H1 (cell line): ENCODE results near the gene SBF2. TPM values are rescaled to one million over a fixed set of nuclear protein-coding genes. Genes with fewer than 3 reads are reported as not detected.

Source experiments
- CHD2 ChIP-seq: IDR thresholded peaks from 2 replicates; pipeline ENCODE4 v1.6.1; 2012; ENCODE audit warnings: low read length, improper control_type of control experiment
- NANOG ChIP-seq: IDR thresholded peaks from 2 replicates; pipeline ENCODE4 v1.6.1; 2011; ENCODE audit warnings: low read length, low read depth, mild to moderate bottlenecking, inconsistent platforms; ENCODE audit not compliant: insufficient read depth, poor library complexity, severe bottlenecking
- RBBP5 ChIP-seq: IDR thresholded peaks from 2 replicates; pipeline ENCODE4 v1.7.1; 2012; ENCODE audit warnings: low read depth, mild to moderate bottlenecking, inconsistent platforms, low read length, moderate library complexity, borderline replicate concordance
- SAP30 ChIP-seq: fragments of 300-600 bp; sonication (generic); IDR thresholded peaks from 2 replicates; pipeline ENCODE4 v1.7.1; 2012; ENCODE audit warnings: low read length, moderate library complexity, mild to moderate bottlenecking, inconsistent platforms; ENCODE audit not compliant: insufficient read depth, insufficient replicate concordance
- SIX5 ChIP-seq: IDR thresholded peaks from 2 replicates; pipeline ENCODE4 v1.6.1; 2011; ENCODE audit warnings: mild to moderate bottlenecking, low read depth, low read length
- SP2 ChIP-seq: IDR thresholded peaks from 2 replicates; pipeline ENCODE4 v1.6.1; 2012; ENCODE audit warnings: mild to moderate bottlenecking, low read length, inconsistent platforms
- TCF12 ChIP-seq: IDR thresholded peaks from 2 replicates; pipeline ENCODE4 v1.6.1; 2011; ENCODE audit warnings: low read depth, mild to moderate bottlenecking, low read length
- polyA plus RNA-seq, 7 experiments: library from polyadenylated mRNA; depleted of rRNA in 3 of 7; stranded (reverse) in 5 of 7; unstranded in 2 of 7; fragments of >200 nt in 5 of 7; fragments of 200-250 nt in 2 of 7; gene quantifications; 1 replicate in 5 of 7; 2 replicates in 1 of 7; 4 replicates in 1 of 7; pipeline versions ENCODE4 v1.2.1 to v1.2.3, GENCODE V29; 2011 to 2013; ENCODE audit warnings: missing spikeins in 2 of 7, mixed read lengths in 2 of 7
- total RNA-seq: library from RNA; stranded (reverse); fragmentation: NEBNext Ultra II Directional; extraction: Animal tissue kit (Norgen Biotek cat#: 25700); gene quantifications from 2 replicates; pipeline ENCODE4 v1.2.1, GENCODE V29; 2021

SBF2 gene
- total and polyA plus RNA-seq, 2 of the 8 experiments (the other 6 are each of a cell fraction or from before 2014, with no cell fraction given) = 36.7 to 50.5 TPM

GRCh38 chr11:10117709-10118351 lies 176.2 kb downstream of the SBF2 start (continued):
- TF ChIP-seq CHD2 (no peak), TCF12 (no peak), SP2 (no peak), SIX5 (no peak), SAP30 (no peak), RBBP5 (no peak), NANOG (no peak)
